ENCODE results near the gene THSD1.
"Not testable (repeated sequence)": the region's sequence is repeated elsewhere in the genome, so short reads cannot be mapped to it uniquely, and the experiment has no call there.

The THSD1 gene

GRCh38 chr13:52348983-52349780, 56.8 kb downstream of the THSD1 start:
- DNase-seq, result no peak

DNA sequence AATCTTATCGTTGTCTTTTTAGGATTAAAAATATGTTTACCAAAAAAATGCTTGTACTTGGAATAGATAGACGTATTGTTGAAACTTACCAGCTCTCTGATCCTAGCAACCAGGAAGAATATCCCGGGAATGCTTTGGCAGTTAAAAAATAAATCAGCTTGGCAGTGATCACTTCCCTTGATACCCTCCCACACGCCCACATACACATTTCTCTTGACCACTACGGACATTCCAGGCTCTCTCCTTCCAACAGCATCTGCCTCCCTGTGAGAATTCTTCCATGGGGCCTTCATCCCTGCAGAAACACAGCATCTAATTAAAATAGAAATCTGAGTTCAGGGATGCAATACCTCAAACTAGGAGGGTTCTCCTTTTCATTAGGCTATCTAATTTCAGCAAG, 57.9 kb downstream of the THSD1 start:
- DNase-seq, result no peak

GRCh38 chr13:52345631-52346251, 60.2 kb downstream of the THSD1 start:
- DNase-seq, result no peak

GRCh38 chr13:52345048-52345447, 60.9 kb downstream of the THSD1 start:
- DNase-seq, result no peak

DNA sequence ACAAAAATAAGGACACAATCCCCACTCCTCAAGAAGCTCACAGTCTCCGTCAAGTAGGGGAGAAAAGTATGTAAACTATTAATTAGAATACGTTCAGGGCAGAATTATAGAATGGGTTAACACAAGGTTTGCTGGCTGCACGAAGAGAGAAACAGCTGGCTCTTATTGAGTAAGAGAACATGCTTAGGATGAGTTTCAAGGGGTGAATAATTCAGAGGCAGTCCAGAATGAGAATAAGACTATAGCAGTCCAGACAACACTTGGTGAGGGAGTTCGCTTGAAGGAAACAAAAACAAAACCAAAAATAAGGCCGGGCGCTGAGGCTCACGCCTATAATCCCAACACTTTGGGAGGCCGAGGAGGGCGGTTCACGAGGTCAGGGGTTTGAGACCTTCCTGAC, 61.9 kb downstream of the THSD1 start:
- no peak for DNase-seq

DNA sequence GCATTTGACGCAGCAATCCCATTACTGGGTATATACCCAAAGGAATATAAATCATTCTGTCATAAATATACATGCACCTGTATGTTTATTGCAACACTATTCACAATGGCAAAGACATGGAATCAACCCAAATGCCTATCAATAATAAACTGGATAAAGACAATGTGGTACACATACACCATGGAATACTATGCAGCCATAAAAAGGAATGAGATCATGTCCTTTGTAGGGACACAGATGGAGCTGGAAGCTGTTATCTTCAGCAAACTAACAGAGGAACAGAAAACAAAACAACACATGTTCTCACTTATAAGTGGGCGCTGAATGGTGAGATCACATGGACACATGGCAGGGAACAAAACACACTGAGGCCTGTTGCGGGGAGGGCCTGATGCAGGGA, 63.8 kb downstream of the THSD1 start:
- DNase-seq, result not testable (repeated sequence)

DNA sequence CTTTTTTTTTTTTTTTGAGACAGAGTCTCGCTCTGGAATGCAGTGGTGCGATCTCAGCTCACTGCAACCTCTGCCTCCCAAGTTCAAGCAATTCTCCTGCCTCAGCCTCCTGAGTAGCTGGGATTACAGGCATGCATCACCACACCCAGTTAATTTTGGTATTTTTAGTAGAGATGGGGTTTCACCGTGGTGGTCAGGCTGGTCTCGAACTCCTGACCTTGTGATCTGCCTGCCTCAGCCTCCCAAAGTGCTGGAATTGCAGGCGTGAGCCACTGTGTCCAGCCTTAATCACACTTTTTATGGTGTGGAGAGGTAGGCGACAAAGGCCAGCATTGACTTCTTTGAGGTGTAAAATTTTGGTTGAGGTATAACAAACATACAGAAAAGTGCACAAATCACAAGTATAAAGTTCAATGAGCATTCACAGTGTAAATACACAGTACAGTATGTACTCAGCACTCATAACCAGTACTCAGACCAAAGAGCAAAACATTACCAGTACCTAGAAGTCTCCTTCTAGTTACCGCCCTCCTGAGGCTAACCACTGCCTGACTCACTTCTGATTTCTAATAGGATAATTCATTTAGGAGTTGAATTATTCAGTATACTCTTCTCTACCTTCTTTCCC, 68.0 kb downstream of the THSD1 start:
- DNase-seq, result not testable (repeated sequence)

DNA sequence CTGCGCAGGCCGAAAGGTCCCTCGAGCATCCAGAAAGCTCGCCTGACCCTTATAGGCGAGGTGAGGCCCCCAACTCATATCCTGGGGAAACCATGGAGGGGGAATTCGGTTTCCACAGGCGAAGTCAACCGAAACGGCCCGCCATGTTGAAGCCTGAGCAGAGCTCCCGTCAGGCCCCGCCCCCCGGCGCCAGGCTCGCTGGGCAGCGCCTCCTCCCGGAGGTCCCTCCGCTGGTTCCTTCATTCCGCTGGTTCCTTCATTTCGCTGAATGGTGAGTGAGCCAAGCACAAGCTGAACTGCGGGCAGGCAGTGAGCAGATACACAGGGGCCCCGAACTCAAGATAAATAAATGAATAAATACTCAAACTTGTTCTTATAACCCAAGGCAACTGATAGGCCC, 71.9 kb downstream of the THSD1 start:
- DNase-seq, result not testable (repeated sequence)

GRCh38 chr13:52331844-52332243, 74.1 kb downstream of the THSD1 start:
- DNase-seq, result not testable (repeated sequence)

Measured in stimulated activated CD8-positive, alpha-beta memory T cell treated with anti-CD3 and anti-CD28 coated beads, Interleukin-4, amount 100 ng/mL, for 48 hours (primary cell).